H9 (cell line): Measurements from ENCODE around the gene CACNA2D3. TPM values are rescaled to one million over a fixed set of nuclear protein-coding genes. Genes with fewer than 3 reads are reported as not detected.

Experiments
- DNase-seq: peaks from one replicate; pipeline ENCODE4 v3.0.0-alpha.2; 2017
- H2AFZ ChIP-seq: one replicate; pipeline ENCODE4 v1.6.1; 2013; ENCODE audit warnings: mild to moderate bottlenecking, low read length, control low read depth, moderate library complexity
- H2AK5ac ChIP-seq: 2 replicates; pipeline ENCODE4 v1.6.1; 2013; ENCODE audit warnings: low read length, control low read depth, mixed read lengths; ENCODE audit not compliant: insufficient read length
- H2BK120ac ChIP-seq: one replicate; pipeline ENCODE4 v1.6.1; 2013; ENCODE audit warnings: low read depth, mild to moderate bottlenecking, low read length, control low read depth, inconsistent platforms; ENCODE audit not compliant: poor library complexity, severe bottlenecking
- H2BK12ac ChIP-seq: 2 replicates; pipeline ENCODE4 v1.6.1; 2013; ENCODE audit warnings: low read length, control low read depth, mixed read lengths, low read depth; ENCODE audit not compliant: insufficient read length
- H2BK15ac ChIP-seq: 2 replicates; pipeline ENCODE4 v1.6.1; 2013; ENCODE audit warnings: low read depth, low read length, control low read depth
- H2BK20ac ChIP-seq: one replicate; pipeline ENCODE4 v1.6.1; 2013; ENCODE audit warnings: low read depth, mild to moderate bottlenecking, low read length, control low read depth, inconsistent platforms; ENCODE audit not compliant: poor library complexity, severe bottlenecking
- H2BK5ac ChIP-seq: 2 replicates; pipeline ENCODE4 v1.6.1; 2013; ENCODE audit warnings: low read length, control low read depth, mixed read lengths; ENCODE audit not compliant: insufficient read length
- H3K14ac ChIP-seq: 2 replicates; pipeline ENCODE4 v1.6.1; 2013; ENCODE audit warnings: low read length, control low read depth; ENCODE audit not compliant: insufficient read depth
- H3K18ac ChIP-seq: 2 replicates; pipeline ENCODE4 v1.6.1; 2013; ENCODE audit warnings: low read depth, mild to moderate bottlenecking, mixed read lengths, low read length, control low read depth; ENCODE audit not compliant: insufficient read length
- H3K23ac ChIP-seq: 2 replicates; pipeline ENCODE4 v1.6.1; 2013; ENCODE audit warnings: low read length, control low read depth, mixed read lengths, low read depth; ENCODE audit not compliant: insufficient read length
- H3K23me2 ChIP-seq: 2 replicates; pipeline ENCODE4 v1.6.1; 2013; ENCODE audit warnings: low read depth, mild to moderate bottlenecking, mixed read lengths, low read length, control low read depth; ENCODE audit not compliant: insufficient read length, poor library complexity, severe bottlenecking
- H3K27ac ChIP-seq: 2 replicates; pipeline ENCODE4 v1.5.1; 2013; ENCODE audit warnings: low read length, control low read depth, mixed read lengths, low read depth; ENCODE audit not compliant: insufficient read length
- H3K27me3 ChIP-seq: 2 replicates; pipeline ENCODE4 v1.6.1; 2013; ENCODE audit warnings: low read length, control low read depth, inconsistent platforms; ENCODE audit not compliant: insufficient read depth
- H3K4ac ChIP-seq: 2 replicates; pipeline ENCODE4 v1.6.1; 2013; ENCODE audit warnings: low read depth, mild to moderate bottlenecking, control low read depth, inconsistent platforms, low read length, moderate library complexity
- H3K4me1 ChIP-seq: 2 replicates; pipeline ENCODE4 v1.6.1; 2013; ENCODE audit warnings: low read length, control low read depth, inconsistent platforms; ENCODE audit not compliant: insufficient read depth
- H3K4me2 ChIP-seq: 2 replicates; pipeline ENCODE4 v1.6.1; 2013; ENCODE audit warnings: low read length, control low read depth, mixed read lengths; ENCODE audit not compliant: insufficient read length, insufficient read depth
- H3K56ac ChIP-seq: 2 replicates; pipeline ENCODE4 v1.6.1; 2013; ENCODE audit warnings: low read depth, mild to moderate bottlenecking, mixed read lengths, low read length, control low read depth; ENCODE audit not compliant: insufficient read length
- H3K79me1 ChIP-seq: 2 replicates; pipeline ENCODE4 v1.6.1; 2013; ENCODE audit warnings: low read depth, mild to moderate bottlenecking, moderate library complexity, low read length, control low read depth, inconsistent platforms; ENCODE audit not compliant: insufficient read depth, poor library complexity, severe bottlenecking
- H3K79me2 ChIP-seq: 2 replicates; pipeline ENCODE4 v1.6.1; 2013; ENCODE audit warnings: low read length, control low read depth, inconsistent platforms; ENCODE audit not compliant: insufficient read depth
- H3K9ac ChIP-seq: 2 replicates; pipeline ENCODE4 v1.6.1; 2013; ENCODE audit warnings: low read length, control low read depth, mixed read lengths; ENCODE audit not compliant: insufficient read length; ENCODE audit errors: extremely low read depth
- H3K9me3 ChIP-seq: one replicate; pipeline ENCODE4 v1.6.1; 2013; ENCODE audit warnings: low read depth, low read length, inconsistent platforms; ENCODE audit not compliant: control insufficient read depth
- H3T11ph ChIP-seq: one replicate; pipeline ENCODE4 v1.6.1; 2013; ENCODE audit warnings: mild to moderate bottlenecking, low read length, control low read depth, inconsistent platforms
- H4K20me1 ChIP-seq: one replicate; pipeline ENCODE4 v1.6.1; 2013; ENCODE audit not compliant: control insufficient read depth, insufficient read length, insufficient read depth
- H4K5ac ChIP-seq: 2 replicates; pipeline ENCODE4 v1.6.1; 2013; ENCODE audit warnings: low read depth, mild to moderate bottlenecking, mixed read lengths, low read length, control low read depth; ENCODE audit not compliant: insufficient read length
- H4K8ac ChIP-seq: replicated peaks from 2 replicates; pipeline ENCODE4 v1.6.1; 2013; ENCODE audit warnings: low read length, control low read depth, mixed read lengths, low read depth; ENCODE audit not compliant: insufficient read length
- H4K91ac ChIP-seq: 2 replicates; pipeline ENCODE4 v1.6.1; 2013; ENCODE audit warnings: low read depth, mild to moderate bottlenecking, moderate library complexity, mixed read lengths, low read length, control low read depth; ENCODE audit not compliant: insufficient read length
- H3K27ac Mint-ChIP-seq, 3 experiments: 2 replicates in 2 of 3; 3 replicates in 1 of 3; pipeline ENCODE4 v1.8.0; 2020 to 2021; ENCODE audit warnings: mixed read lengths in 3 of 3, mild to moderate bottlenecking in 1 of 3, moderate library complexity in 1 of 3
- H3K27me3 Mint-ChIP-seq: 2 replicates; pipeline ENCODE4 v1.8.0; 2021; ENCODE audit warnings: low read depth, mild to moderate bottlenecking, moderate library complexity, mixed read lengths
- H3K36me3 Mint-ChIP-seq, 3 experiments: 2 replicates in 2 of 3; 3 replicates in 1 of 3; pipeline ENCODE4 v1.8.0; 2020 to 2021; ENCODE audit warnings: low read depth in 3 of 3, mixed read lengths in 3 of 3; ENCODE audit not compliant: insufficient read depth in 1 of 3
- H3K4me1 Mint-ChIP-seq, 2 experiments: 2 replicates each; pipeline ENCODE4 v1.8.0; 2020; ENCODE audit warnings: mixed read lengths in 2 of 2
- H3K4me3 Mint-ChIP-seq, 2 experiments: 2 replicates in 1 of 2; 3 replicates in 1 of 2; pipeline ENCODE4 v1.8.0; 2020 to 2021; ENCODE audit warnings: mild to moderate bottlenecking in 2 of 2, mixed read lengths in 2 of 2, moderate library complexity in 1 of 2
- H3K9me3 Mint-ChIP-seq, 2 experiments: 2 replicates in 1 of 2; 3 replicates in 1 of 2; pipeline ENCODE4 v1.8.0; 2020; ENCODE audit warnings: mild to moderate bottlenecking in 2 of 2, mixed read lengths in 2 of 2, moderate library complexity in 1 of 2
- WGBS: extraction: QIAGEN DNeasy Blood & Tissue Kit; methylation state at CpG from one replicate; pipeline ENCODE4 v1.1.7; 2013; ENCODE audit warnings: missing lambda C conversion rate, low lambda C conversion rate, mixed read lengths; ENCODE audit not compliant: insufficient read length; ENCODE audit errors: extremely low coverage; 5-methylcytosine and 5-hydroxymethylcytosine counted together
- total RNA-seq: library from RNA; stranded (reverse); gene quantifications from 2 replicates; pipeline ENCODE4 v1.2.1, GENCODE V29; 2021
- TF ChIP-seq, protein P1 (sequence below): fragments of 200-600 bp; sonication (generic); conservative IDR thresholded peaks from 3 replicates; pipeline ENCODE4 v1.8.0; 2021; ENCODE audit warnings: antibody characterized with exemption, mild to moderate bottlenecking

Gene CACNA2D3
- total RNA-seq, 1 experiment from 2014 or later: 3.2 TPM

DNA sequence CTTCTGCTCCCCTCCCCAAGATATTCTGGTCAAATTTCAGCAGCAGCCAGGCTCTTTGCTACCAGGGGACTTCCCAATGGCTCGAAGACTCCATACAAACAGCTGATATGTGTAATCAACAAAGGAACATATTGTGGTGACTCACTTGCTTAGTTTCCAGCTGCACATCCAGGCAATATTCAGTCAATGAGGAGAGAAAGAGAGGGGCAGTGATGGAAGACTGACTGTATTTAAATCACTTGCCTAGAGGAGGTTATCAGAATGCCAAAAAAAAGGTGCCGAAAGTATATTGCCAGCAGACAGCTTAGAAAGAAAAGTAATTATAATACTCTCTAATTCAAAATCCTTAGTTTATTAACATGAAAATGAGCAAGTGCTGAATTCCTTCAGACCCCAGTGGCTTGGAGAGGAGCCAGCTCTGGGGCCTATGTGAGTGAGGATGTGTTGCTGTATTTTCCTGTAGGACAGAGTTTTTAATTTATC lies 569.0 kb downstream of the CACNA2D3 start:
- H3K36me3 Mint-ChIP-seq: peaks cover 0 to 2% (median 0%) of the 10 kb centered on the region in 3 experiments; a peak in 1 of 7 replicates
- H3K23me2 ChIP-seq: no peaks in the 10 kb centered on the region
- H3K18ac ChIP-seq: no peak overlapping the region
- H3K79me1 ChIP-seq: no peaks in the 10 kb centered on the region
- no peak overlapping the region for H4K5ac ChIP-seq
- no peak overlapping the region for H4K91ac ChIP-seq
- no peak overlapping the region for H2BK120ac ChIP-seq
- no peak overlapping the region for H3K4me3 Mint-ChIP-seq
- no peaks in the 10 kb centered on the region for H3K9me3 ChIP-seq
- no peak overlapping the region for H2BK12ac ChIP-seq
- no peaks in the 10 kb centered on the region for H4K20me1 ChIP-seq
- H3K4me2 ChIP-seq: no peak overlapping the region
- no peak overlapping the region for H3K27ac ChIP-seq
- no peaks in the 10 kb centered on the region; the same call in 1 of the 2 replicates for H3K27me3 Mint-ChIP-seq
- no peak overlapping the region for H2BK20ac ChIP-seq
- TF ChIP-seq, protein P1, sequence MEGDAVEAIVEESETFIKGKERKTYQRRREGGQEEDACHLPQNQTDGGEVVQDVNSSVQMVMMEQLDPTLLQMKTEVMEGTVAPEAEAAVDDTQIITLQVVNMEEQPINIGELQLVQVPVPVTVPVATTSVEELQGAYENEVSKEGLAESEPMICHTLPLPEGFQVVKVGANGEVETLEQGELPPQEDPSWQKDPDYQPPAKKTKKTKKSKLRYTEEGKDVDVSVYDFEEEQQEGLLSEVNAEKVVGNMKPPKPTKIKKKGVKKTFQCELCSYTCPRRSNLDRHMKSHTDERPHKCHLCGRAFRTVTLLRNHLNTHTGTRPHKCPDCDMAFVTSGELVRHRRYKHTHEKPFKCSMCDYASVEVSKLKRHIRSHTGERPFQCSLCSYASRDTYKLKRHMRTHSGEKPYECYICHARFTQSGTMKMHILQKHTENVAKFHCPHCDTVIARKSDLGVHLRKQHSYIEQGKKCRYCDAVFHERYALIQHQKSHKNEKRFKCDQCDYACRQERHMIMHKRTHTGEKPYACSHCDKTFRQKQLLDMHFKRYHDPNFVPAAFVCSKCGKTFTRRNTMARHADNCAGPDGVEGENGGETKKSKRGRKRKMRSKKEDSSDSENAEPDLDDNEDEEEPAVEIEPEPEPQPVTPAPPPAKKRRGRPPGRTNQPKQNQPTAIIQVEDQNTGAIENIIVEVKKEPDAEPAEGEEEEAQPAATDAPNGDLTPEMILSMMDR: no peak
- H3T11ph ChIP-seq: no peak overlapping the region
- no peak for DNase-seq
- H3K4ac ChIP-seq: no peak overlapping the region
- no peak overlapping the region for H3K23ac ChIP-seq
- no peak overlapping the region for H4K8ac ChIP-seq
- no peak overlapping the region for H2BK15ac ChIP-seq
- H3K9me3 Mint-ChIP-seq: no peaks in the 10 kb centered on the region
- no peak overlapping the region for H3K56ac ChIP-seq
- peaks cover 12% of the 10 kb centered on the region for H3K4me1 ChIP-seq
- H2AFZ ChIP-seq: no peak overlapping the region
- H3K9ac ChIP-seq: no peak overlapping the region
- peak overlapping the region in 2 of 3 experiments; percentile 17 to 47; a peak in 4 of 7 replicates for H3K27ac Mint-ChIP-seq
- no CpG with 5 or more reads among the region's 2 CpGs for WGBS
- H3K27me3 ChIP-seq: no peaks in the 10 kb centered on the region
- H3K14ac ChIP-seq: no peak overlapping the region
- H3K79me2 ChIP-seq: no peaks in the 10 kb centered on the region
- no peak overlapping the region for H2AK5ac ChIP-seq
- H2BK5ac ChIP-seq: no peak overlapping the region
- peaks cover 36 to 56% of the 10 kb centered on the region in 2 experiments for H3K4me1 Mint-ChIP-seq
